ENCODE measurements around the gene CCNL2. TPM values are rescaled to one million over a fixed set of nuclear protein-coding genes. Genes with fewer than 3 reads are reported as not detected.

Gene CCNL2
- total RNA-seq, 2 experiments from 2014 or later = 274 to 281 TPM

DNA sequence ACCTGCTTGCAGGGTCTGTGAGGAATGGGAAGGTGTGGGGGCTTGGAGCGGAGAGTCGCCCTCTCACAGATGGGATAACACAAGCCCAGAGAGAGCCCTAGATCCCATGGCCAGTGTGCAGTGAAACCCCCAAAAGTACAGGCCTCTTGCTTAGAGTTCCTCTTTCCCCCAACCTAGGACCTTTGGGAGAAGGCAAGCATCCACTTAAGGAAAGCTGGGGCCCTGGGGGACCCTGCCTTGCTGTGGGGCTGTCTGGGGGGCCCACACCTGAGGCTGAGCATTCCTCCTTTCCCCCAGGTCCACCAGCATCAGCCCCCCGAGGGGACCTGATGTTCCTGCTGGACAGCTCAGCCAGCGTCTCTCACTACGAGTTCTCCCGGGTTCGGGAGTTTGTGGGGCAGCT lies 37.5 kb upstream of the CCNL2 start:
- H3K27ac ChIP-seq (ENCODE audit: low read depth in 1 of 2, low read length in 2 of 2) = no peak overlapping the region
- POLR2A ChIA-PET = no interaction called here
- peaks cover 33% of the 10 kb centered on the region for H3K4me1 ChIP-seq (ENCODE audit: insufficient read depth, low read length)
- intact Hi-C loops (cut with DNase I, micrococcal nuclease) = loop anchor here in 1 of 2 experiments (1.0 kb wide), 1 partner anchor 24 kb away; no protein-coding TSS in a partner anchor
- H3K27ac Mint-ChIP-seq = no peak overlapping the region
- no peak overlapping the region for H3K4me3 ChIP-seq (ENCODE audit: low read length)
- no peak overlapping the region for H3K4me3 Mint-ChIP-seq
- peaks cover 17% of the 10 kb centered on the region for H3K27me3 Mint-ChIP-seq
- no peaks in the 10 kb centered on the region for H3K36me3 Mint-ChIP-seq (ENCODE audit: low read depth)
- DNase-seq (no peak), ATAC-seq (ENCODE audit: poor library complexity) (no peak)
- peaks cover 4% of the 10 kb centered on the region for H3K4me1 Mint-ChIP-seq (ENCODE audit: low read depth)
- CTCF ChIA-PET = no interaction called here
- peaks cover 56 to 58% of the 10 kb centered on the region in 2 experiments for H3K27me3 ChIP-seq (ENCODE audit: control insufficient read depth in 1 of 2, insufficient read depth in 2 of 2, low read length in 2 of 2)
- H3K36me3 ChIP-seq (ENCODE audit: insufficient read depth, low read length) = no peaks in the 10 kb centered on the region
- H3K9me3 ChIP-seq (ENCODE audit: control insufficient read depth in 1 of 2, insufficient read depth in 1 of 2, low read length in 2 of 2) = peaks cover 0 to 31% of the 10 kb centered on the region in 2 experiments
- TF ChIP-seq, protein P1, sequence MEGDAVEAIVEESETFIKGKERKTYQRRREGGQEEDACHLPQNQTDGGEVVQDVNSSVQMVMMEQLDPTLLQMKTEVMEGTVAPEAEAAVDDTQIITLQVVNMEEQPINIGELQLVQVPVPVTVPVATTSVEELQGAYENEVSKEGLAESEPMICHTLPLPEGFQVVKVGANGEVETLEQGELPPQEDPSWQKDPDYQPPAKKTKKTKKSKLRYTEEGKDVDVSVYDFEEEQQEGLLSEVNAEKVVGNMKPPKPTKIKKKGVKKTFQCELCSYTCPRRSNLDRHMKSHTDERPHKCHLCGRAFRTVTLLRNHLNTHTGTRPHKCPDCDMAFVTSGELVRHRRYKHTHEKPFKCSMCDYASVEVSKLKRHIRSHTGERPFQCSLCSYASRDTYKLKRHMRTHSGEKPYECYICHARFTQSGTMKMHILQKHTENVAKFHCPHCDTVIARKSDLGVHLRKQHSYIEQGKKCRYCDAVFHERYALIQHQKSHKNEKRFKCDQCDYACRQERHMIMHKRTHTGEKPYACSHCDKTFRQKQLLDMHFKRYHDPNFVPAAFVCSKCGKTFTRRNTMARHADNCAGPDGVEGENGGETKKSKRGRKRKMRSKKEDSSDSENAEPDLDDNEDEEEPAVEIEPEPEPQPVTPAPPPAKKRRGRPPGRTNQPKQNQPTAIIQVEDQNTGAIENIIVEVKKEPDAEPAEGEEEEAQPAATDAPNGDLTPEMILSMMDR (IDR thresholded peaks at IDR 0.05) = no peak
- no peaks in the 10 kb centered on the region for H3K9me3 Mint-ChIP-seq

DNA sequence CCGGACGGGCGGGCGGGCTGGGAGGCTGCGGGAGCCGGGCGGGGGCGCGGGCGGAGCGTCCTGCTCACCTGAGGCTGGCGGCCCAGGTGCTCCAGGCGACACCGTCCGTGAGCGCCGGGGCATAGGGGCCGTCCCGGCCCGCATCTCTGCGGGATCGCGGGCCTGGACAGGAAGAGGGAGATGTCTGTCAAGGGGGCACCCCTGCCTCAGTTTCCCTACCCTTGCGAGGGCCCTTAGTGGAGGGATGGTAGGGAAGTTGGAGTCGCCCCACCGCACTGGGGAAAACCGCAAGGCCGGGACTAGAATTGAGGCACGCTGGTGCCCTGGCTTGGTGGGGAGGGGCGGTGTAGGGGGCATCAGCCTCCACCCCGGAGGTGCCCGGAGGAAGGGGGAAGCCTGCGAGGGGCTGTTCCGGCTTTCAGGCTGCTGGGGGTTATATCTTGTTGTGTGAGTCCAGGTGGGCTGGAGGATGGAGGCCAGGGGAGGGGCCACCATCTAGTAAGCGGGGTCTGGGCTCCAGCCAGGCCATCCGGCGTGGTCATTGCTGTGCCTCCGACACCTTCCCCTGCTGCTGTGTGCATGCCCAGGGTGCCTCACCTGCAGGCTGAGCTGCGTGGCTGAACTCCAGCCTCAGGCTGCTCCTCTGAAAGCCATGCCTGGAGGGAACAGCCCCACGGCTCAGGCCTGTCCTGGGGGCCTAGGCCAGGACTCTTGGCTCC lies 36.9 kb upstream of the CCNL2 start:
- Histone ChIP-seq H3K4me1 (ENCODE audit: insufficient read depth, low read length) (peaks cover 31% of the 10 kb centered on the region), H3K36me3 (ENCODE audit: insufficient read depth, low read length) (no peaks in the 10 kb centered on the region), H3K27me3 (ENCODE audit: control insufficient read depth in 1 of 2, insufficient read depth in 2 of 2, low read length in 2 of 2) (peaks cover 56 to 63% of the 10 kb centered on the region in 2 experiments), H3K27ac (ENCODE audit: low read depth in 1 of 2, low read length in 2 of 2) (no peak overlapping the region), H3K4me3 (ENCODE audit: low read length) (no peak overlapping the region), H3K9me3 (ENCODE audit: control insufficient read depth in 1 of 2, insufficient read depth in 1 of 2, low read length in 2 of 2) (peaks cover 0 to 31% of the 10 kb centered on the region in 2 experiments)
- H3K27me3 Mint-ChIP-seq = peaks cover 17% of the 10 kb centered on the region
- ATAC-seq (ENCODE audit: poor library complexity) (no peak), DNase-seq (no peak)
- TF ChIP-seq, protein P1 (IDR thresholded peaks at IDR 0.05) = no peak
- peak overlapping the region; percentile 20 for H3K4me3 Mint-ChIP-seq
- ChIA-PET POLR2A (no interaction called here), CTCF (no interaction called here)
- no peaks in the 10 kb centered on the region for H3K9me3 Mint-ChIP-seq
- H3K27ac Mint-ChIP-seq = no peak overlapping the region
- H3K36me3 Mint-ChIP-seq (ENCODE audit: low read depth) = no peaks in the 10 kb centered on the region
- H3K4me1 Mint-ChIP-seq (ENCODE audit: low read depth) = peaks cover 4% of the 10 kb centered on the region
- intact Hi-C loops (cut with DNase I, micrococcal nuclease) = loop anchor here in 1 of 2 experiments (1.0 kb wide), 1 partner anchor 24 kb away; no protein-coding TSS in a partner anchor

DNA sequence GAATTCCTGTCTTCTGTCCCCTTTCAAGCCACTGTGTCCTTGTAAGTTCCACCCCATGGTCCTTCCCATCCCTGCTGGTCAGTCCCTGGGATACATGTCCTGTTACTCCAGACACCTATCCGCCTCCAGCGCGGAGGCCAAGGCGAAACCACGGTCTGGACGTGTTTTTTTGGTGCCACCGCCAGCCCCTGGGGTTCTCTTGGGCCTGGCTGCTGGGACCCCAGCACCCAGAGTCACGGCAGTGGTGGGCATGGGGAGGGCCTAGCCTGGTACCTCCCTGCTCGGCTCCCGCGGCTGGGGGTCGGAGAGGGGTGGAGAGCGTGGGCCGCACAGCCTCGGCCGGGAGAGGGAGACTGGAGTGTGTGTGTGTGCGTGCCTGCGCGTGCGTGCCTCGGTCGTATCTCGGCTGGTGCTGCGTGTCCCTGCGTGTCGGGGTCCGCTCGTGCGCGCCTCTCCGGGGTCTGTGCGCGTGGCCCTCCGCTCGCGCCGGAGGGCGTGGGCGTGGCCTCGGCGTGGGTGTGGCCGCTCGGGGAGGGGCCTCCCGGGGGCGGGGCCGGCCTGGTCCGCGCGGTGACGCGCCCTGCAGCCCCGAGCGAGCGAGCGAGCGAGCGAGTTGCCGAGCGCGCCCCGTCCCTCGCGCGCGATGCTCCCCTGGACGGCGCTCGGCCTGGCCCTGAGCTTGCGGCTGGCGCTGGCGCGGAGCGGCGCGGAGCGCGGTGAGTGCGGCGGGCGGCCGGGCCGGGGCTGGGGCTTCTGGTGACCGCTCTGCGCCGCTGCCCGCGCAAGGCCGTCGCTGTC lies 36.2 kb upstream of the CCNL2 start, which contains the start of gene VWA1:
Gene VWA1 (plus strand): TSS at position 585 of the 798 bp plus-strand sequence. CDS start 59 bp downstream, at position 644.
- no peak within 1 kb of the TSS for H3K27ac Mint-ChIP-seq
- POLR2A ChIA-PET = no interaction called here
- H3K27me3 ChIP-seq (ENCODE audit: control insufficient read depth in 1 of 2, insufficient read depth in 2 of 2, low read length in 2 of 2) = peaks cover 56 to 65% of the 10 kb centered on the region in 2 experiments

More for the DNA sequence above, 36.2 kb upstream of the CCNL2 start, which contains the start of gene VWA1:
- no peak within 1 kb of the TSS for H3K27ac ChIP-seq (ENCODE audit: low read depth in 1 of 2, low read length in 2 of 2)
- Mint-ChIP-seq H3K27me3 (peaks cover 11% of the 10 kb centered on the region), H3K36me3 (ENCODE audit: low read depth) (no peaks in the 10 kb centered on the region), H3K4me1 (ENCODE audit: low read depth) (no peaks in the 10 kb centered on the region), H3K9me3 (no peaks in the 10 kb centered on the region), H3K4me3 (peak within 1 kb of the TSS; percentile 20)
- intact Hi-C loops (cut with DNase I, micrococcal nuclease) = no loop called here
- H3K4me1 ChIP-seq (ENCODE audit: insufficient read depth, low read length) = peaks cover 24% of the 10 kb centered on the region
- ATAC-seq (ENCODE audit: poor library complexity) (peak; percentile 78), DNase-seq (peak in 13 of 14 experiments; percentile 26 to 74 (median 48))
- H3K4me3 ChIP-seq (ENCODE audit: low read length) = no peak within 1 kb of the TSS
- TF ChIP-seq, protein P1 (IDR thresholded peaks at IDR 0.05) = no peak
- no peaks in the 10 kb centered on the region for H3K36me3 ChIP-seq (ENCODE audit: insufficient read depth, low read length)
- peaks cover 0 to 31% of the 10 kb centered on the region in 2 experiments for H3K9me3 ChIP-seq (ENCODE audit: control insufficient read depth in 1 of 2, insufficient read depth in 1 of 2, low read length in 2 of 2)
- CTCF ChIA-PET = no interaction called here

Data from CD4-positive, alpha-beta T cell (primary cell).